ENCODE results near the gene FTCD.

- TF ChIP-seq CTCF (IDR thresholded peaks at IDR 0.05 in 8 of 11, conservative IDR thresholded peaks at IDR 0.05 in 3 of 11) = no peak
- TF ChIP-seq POLR2A (IDR thresholded peaks at IDR 0.05) = no peak
- TF ChIP-seq POLR2AphosphoS5 (IDR thresholded peaks at IDR 0.05) = no peak
These were observed 26.1 kb upstream of the FTCD start for GRCh38 chr21:46181436-46181835.
